GM12864 (cell line): ENCODE measurements around the gene PFDN6.
A peak's percentile ranks its signal among the peaks of the same experiment; 100 is the strongest.

Experiments used
- DNase-seq: peaks from one replicate; pipeline ENCODE4 v3.0.0-alpha.2; 2011; ENCODE audit warnings: low read depth
- H3K4me3 ChIP-seq: 2 replicates; pipeline ENCODE4 v1.5.1; 2011; ENCODE audit warnings: mild to moderate bottlenecking, low read depth, low read length, control low read depth
- TF ChIP-seq, protein P1 (sequence below): IDR thresholded peaks from 2 replicates; pipeline ENCODE4 v1.5.1; 2011; ENCODE audit warnings: low read depth, mild to moderate bottlenecking, moderate library complexity, low read length, control low read depth, inconsistent platforms; ENCODE audit errors: missing control alignments

Gene PFDN6

DNA sequence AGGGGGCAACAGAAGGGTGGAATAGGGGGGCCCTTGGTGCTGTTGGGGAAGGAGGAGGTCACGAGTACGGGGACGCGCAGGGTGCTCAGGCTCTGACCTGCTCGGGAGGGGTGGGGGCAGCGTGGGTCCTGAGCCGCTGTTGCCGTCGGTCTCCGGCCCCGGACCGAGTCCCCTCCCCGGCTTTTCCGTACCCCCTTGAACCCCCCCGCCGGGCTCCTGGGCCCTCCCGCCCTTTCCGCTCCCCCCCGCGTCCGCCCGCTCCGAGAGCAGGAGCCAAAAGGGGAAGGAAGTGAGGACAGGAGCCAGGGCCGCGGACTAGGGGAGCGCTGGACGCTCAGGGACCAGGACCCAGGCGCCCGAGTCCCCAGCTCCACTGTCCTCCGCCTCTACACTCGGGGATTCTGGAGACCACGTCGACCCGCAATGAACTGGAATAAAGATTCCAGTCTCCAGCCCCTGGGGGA lies 9.4 kb downstream of the PFDN6 start, which contains the start of gene RGL2:
TSS of gene RGL2 (minus strand) at position 170 of the 464 bp plus-strand sequence. CDS start 332 bp downstream, outside the sequence.
- no peak for DNase-seq
- peak within 1 kb of the TSS; percentile 69 for H3K4me3 ChIP-seq
- TF ChIP-seq, protein P1, sequence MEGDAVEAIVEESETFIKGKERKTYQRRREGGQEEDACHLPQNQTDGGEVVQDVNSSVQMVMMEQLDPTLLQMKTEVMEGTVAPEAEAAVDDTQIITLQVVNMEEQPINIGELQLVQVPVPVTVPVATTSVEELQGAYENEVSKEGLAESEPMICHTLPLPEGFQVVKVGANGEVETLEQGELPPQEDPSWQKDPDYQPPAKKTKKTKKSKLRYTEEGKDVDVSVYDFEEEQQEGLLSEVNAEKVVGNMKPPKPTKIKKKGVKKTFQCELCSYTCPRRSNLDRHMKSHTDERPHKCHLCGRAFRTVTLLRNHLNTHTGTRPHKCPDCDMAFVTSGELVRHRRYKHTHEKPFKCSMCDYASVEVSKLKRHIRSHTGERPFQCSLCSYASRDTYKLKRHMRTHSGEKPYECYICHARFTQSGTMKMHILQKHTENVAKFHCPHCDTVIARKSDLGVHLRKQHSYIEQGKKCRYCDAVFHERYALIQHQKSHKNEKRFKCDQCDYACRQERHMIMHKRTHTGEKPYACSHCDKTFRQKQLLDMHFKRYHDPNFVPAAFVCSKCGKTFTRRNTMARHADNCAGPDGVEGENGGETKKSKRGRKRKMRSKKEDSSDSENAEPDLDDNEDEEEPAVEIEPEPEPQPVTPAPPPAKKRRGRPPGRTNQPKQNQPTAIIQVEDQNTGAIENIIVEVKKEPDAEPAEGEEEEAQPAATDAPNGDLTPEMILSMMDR, result no peak

DNA sequence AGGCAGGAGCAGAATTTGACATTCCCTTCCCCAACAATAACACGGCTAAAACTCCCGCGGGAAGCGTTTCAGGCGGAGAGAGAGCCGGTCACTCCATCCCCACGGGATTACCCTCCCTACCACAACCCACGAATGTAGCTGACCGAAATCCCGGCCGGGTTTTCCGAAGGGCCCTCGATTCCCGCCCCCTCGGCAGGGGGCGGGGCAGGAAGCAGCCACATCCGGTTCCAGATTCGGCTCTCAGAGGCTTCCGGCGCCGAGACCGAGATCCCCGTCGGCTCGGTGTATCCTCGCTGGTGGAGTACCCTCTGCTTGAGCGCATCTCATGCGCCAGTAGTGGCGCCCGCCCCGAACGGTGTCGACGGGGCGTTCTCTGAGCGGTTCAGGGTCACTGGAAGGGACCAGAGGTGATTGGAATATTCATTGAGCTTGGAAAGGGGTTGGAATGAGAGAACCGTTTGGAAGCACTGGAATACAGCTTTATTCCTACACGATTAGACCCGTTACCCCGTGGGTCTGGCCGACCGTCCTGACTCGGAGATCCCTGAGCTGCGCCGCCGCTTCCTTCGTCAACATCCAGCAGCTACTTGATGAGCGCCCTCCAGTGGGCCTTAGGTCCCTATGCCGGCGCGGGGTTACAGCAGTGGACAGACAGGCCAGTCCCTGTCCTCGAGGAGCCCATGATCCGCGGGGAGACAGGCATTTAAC lies 10.0 kb downstream of the PFDN6 start:
- peak; percentile 79 for DNase-seq
- H3K4me3 ChIP-seq, result peak overlapping the region; percentile 69
- TF ChIP-seq, protein P1, result peak; percentile 67

DNA sequence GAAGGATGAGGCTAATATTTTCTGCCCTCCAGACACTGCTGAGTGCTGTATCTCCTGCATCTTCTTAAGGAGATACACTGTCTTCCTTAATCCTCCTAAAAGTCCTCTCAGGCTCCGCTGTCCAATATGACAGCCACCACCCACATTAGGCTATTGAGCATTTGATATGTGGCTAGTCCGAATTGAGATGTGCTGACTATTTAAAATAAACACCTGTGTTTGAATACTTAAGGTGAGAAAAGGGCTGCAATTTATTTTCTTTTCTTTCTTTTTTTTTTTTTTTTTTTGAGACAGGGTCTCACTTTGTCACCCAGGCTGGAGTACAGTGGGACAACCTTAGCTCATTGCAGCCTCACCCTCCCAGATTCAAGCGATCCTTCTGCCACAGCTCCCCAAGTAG lies 12.5 kb downstream of the PFDN6 start:
- TF ChIP-seq, protein P1, result no peak
- no peak for DNase-seq
- H3K4me3 ChIP-seq, result no peak overlapping the region

DNA sequence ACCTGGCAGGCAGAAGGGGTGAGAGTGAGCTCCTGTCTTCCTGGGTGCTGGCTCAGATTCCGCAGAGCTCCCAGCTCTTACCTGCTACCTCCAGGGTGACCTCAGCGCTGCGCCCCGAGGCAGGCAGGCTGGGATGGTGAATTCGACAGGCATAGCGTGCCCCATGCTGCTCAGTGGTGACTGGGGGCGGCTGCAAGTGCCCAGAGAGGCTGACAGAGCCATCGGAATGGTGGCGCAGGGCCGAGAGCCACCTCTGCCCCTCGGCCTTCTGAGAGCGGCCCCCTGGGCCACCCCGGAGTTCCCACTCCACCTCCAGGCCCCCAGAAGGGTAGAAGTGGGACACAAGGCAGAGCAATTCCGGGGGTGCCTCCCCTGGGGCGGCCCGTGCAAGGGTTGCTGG lies 14.8 kb downstream of the PFDN6 start:
- H3K4me3 ChIP-seq, result no peak overlapping the region
- no peak for DNase-seq
- TF ChIP-seq, protein P1, result no peak

DNA sequence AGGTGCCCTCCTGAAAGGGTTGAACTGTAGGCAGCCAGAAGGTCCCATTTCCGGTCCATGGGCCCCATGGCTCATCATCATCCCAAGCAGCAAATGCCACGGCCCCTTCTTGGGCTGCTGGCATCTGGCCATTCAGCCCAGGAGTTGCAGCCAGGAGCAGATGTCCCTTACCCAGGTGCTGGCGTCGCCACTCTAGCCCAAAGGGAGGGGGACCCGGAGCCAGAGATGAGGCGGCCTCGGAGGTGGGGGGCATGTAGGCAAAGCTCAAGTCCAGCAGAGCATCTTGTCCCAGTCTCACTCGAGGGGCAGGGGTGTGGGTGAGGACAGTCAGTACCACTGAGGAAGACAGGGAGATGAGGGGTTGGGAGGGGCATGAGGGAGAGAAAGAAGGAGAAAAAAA lies 15.7 kb downstream of the PFDN6 start:
- TF ChIP-seq, protein P1, result no peak
- no peak for DNase-seq
- no peak overlapping the region for H3K4me3 ChIP-seq

DNA sequence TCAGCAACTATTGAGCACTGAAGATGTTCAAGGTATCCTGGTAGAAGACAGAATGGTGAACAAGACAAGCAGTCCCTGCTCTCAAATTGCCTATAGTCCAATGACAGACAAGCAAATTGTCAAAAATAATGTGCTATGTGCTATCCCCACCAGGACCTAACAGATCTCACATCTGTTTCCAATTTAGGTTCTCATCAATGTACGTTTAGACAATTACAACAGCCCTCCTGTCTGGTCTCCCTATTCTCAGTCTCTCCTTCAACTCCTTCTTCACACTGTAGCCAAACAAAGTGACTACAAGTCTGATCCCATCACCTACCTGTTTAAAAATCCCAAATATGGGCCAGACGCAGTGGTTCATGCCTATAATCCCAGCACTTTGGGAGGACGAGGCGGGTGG lies 17.0 kb downstream of the PFDN6 start:
- no peak for DNase-seq
- H3K4me3 ChIP-seq, result no peak overlapping the region
- TF ChIP-seq, protein P1, result no peak
